22Rv1 (cell line): ENCODE results near the gene ANO3.

Experiments used
- H3K27ac ChIP-seq: fragments of 450-650 bp; 2 replicates; pipeline ENCODE4 v1.5.1; 2017
- ZFX ChIP-seq: fragments of 450-650 bp; IDR thresholded peaks from 2 replicates; pipeline ENCODE4 v1.6.1; 2017; ENCODE audit warnings: antibody characterized with exemption, borderline replicate concordance
- TF ChIP-seq, protein P1 (sequence below): fragments of 450-650 bp; IDR thresholded peaks from 2 replicates; pipeline ENCODE4 v1.5.1; 2017; ENCODE audit warnings: mild to moderate bottlenecking

Gene ANO3

DNA sequence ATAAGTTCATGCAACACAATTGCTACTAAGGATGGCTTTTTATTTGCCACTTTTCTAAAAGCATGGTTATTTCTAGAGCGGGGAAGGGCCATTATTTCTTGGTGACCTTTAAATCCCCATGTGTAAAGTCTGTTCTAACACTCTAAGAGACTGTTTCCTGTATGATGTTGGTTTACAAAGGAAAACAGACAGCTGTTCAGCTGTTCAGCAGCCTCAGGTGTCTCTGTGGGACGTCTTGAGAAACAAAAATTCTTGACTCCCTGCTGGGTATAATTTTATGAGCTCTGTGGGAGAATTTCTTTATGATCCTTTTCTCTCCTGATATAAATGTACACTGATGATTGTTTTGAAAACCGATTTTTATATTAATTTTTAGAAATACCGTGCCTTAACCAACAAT is 226.3 kb downstream of the ANO3 start:
- no peak for TF ChIP-seq ZFX
- TF ChIP-seq, protein P1, sequence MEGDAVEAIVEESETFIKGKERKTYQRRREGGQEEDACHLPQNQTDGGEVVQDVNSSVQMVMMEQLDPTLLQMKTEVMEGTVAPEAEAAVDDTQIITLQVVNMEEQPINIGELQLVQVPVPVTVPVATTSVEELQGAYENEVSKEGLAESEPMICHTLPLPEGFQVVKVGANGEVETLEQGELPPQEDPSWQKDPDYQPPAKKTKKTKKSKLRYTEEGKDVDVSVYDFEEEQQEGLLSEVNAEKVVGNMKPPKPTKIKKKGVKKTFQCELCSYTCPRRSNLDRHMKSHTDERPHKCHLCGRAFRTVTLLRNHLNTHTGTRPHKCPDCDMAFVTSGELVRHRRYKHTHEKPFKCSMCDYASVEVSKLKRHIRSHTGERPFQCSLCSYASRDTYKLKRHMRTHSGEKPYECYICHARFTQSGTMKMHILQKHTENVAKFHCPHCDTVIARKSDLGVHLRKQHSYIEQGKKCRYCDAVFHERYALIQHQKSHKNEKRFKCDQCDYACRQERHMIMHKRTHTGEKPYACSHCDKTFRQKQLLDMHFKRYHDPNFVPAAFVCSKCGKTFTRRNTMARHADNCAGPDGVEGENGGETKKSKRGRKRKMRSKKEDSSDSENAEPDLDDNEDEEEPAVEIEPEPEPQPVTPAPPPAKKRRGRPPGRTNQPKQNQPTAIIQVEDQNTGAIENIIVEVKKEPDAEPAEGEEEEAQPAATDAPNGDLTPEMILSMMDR, result no peak
- no peak overlapping the region for H3K27ac ChIP-seq

DNA sequence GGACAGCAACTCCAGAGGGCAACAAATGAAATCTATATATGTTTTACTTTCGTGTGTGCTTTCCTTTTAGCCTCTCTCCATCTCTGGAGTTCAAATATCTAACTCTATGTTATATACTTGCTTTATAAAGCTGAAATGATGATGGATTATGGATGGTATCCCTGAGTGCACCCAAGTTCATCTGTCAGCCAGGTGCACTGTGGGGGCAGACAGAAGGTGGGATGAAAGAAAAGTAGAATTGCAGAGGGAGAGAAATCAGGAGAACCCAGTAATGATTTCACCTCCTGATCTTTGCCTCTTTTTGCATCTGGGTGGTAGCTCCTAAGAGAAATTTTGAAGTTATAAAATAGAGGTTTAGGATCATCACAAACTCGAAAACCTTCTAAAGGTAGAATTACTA is 237.7 kb downstream of the ANO3 start:
- no peak for TF ChIP-seq ZFX
- TF ChIP-seq, protein P1, result no peak
- H3K27ac ChIP-seq, result no peak overlapping the region

GRCh38 chr11:26571861-26572654 is 240.1 kb downstream of the ANO3 start, which contains the start of gene MUC15:
Gene MUC15, minus strand, starts transcription at chr11:26572263. Its CDS starts 5,169 bp downstream, at chr11:26567094.
- no peak within 1 kb of the TSS for H3K27ac ChIP-seq
- TF ChIP-seq, protein P1, result no peak
- TF ChIP-seq ZFX, result no peak

- no peak overlapping the region for H3K27ac ChIP-seq
- no peak for TF ChIP-seq ZFX
- TF ChIP-seq, protein P1, result no peak
These were observed 241.0 kb downstream of the ANO3 start for GRCh38 chr11:26572770-26573402.

DNA sequence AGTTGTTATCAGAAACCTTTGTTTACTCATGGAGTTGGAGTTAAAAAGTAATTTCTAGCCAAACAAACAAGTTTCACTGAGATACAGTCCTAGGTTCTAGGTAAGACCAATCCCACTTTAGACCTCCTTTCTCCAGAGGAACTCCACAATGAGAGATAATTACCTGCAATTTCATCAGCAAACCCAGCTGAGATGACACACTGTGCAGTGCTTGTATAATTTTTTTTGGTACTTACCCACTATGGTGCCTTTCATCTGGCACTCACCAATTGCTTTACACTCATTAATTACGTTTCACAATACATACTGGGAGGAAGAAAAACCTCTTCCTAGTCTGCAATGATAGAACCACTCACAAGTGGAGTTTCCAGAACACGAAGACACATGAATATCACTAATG is 242.0 kb downstream of the ANO3 start:
- H3K27ac ChIP-seq, result no peak overlapping the region
- TF ChIP-seq ZFX, result no peak
- TF ChIP-seq, protein P1, result no peak

DNA sequence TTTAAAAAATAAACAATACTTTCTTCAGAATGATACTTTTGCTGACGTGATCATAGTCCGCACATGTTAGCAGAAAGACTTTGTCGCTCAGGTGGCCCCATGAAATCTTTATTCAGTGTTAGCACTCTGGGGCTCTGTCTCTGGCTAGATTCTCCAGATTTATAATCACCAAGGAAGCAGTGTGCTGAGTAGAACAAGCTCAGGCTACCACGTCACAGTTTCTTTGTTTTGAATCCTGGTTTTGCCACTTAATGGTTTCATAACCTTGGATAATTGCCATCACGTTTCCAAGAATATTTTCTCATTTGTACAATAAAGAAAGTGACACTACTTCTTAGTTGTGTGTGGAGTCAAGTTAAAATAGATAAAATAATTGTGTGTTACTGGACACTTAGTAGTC is 244.0 kb downstream of the ANO3 start:
- H3K27ac ChIP-seq, result no peak overlapping the region
- TF ChIP-seq ZFX, result no peak
- TF ChIP-seq, protein P1, result no peak

- TF ChIP-seq ZFX, result no peak
- TF ChIP-seq, protein P1, result no peak
- no peak overlapping the region for H3K27ac ChIP-seq
These were observed 247.2 kb downstream of the ANO3 start for GRCh38 chr11:26578998-26579661.
